GM23248 (cell line): ENCODE results near the gene MRM2. TPM values are rescaled to one million over a fixed set of nuclear protein-coding genes. Genes with fewer than 3 reads are reported as not detected.

ENCODE experiments used
- DNase-seq: peaks from one replicate; pipeline ENCODE4 v3.0.0-alpha.2; 2015
- H2AFZ ChIP-seq: fragments of 200-600 bp; sonication (generic); 2 replicates; pipeline ENCODE4 v1.6.1; 2016; ENCODE audit warnings: antibody characterized with exemption
- H3F3A ChIP-seq: fragments of 200-600 bp; sonication (generic); 2 replicates; pipeline ENCODE4 v1.6.1; 2016; ENCODE audit warnings: mild to moderate bottlenecking, antibody characterized with exemption, mixed run types; ENCODE audit not compliant: insufficient read depth
- H3K27ac ChIP-seq: fragments of 200-600 bp; sonication (generic); 2 replicates; pipeline ENCODE4 v1.5.1; 2016; ENCODE audit warnings: mild to moderate bottlenecking
- H3K27me3 ChIP-seq: fragments of 200-600 bp; sonication (generic); replicated peaks from 2 replicates; pipeline ENCODE4 v1.6.1; 2016; ENCODE audit warnings: mild to moderate bottlenecking; ENCODE audit not compliant: insufficient read depth
- H3K36me3 ChIP-seq: fragments of 200-600 bp; sonication (generic); 2 replicates; pipeline ENCODE4 v1.6.1; 2016; ENCODE audit warnings: low read depth, mild to moderate bottlenecking
- H3K4me1 ChIP-seq: fragments of 200-600 bp; sonication (generic); 2 replicates; pipeline ENCODE4 v1.6.1; 2016; ENCODE audit warnings: mild to moderate bottlenecking; ENCODE audit not compliant: insufficient read depth
- H3K4me2 ChIP-seq: fragments of 200-600 bp; sonication (generic); one replicate; pipeline ENCODE4 v1.6.1; 2016; ENCODE audit warnings: mild to moderate bottlenecking; ENCODE audit not compliant: unreplicated experiment
- H3K4me3 ChIP-seq: fragments of 200-600 bp; sonication (generic); 2 replicates; pipeline ENCODE4 v1.5.1; 2016; ENCODE audit warnings: mild to moderate bottlenecking
- H3K79me2 ChIP-seq: fragments of 200-600 bp; sonication (generic); 2 replicates; pipeline ENCODE4 v1.6.1; 2016; ENCODE audit warnings: mild to moderate bottlenecking; ENCODE audit not compliant: insufficient read depth
- H3K9ac ChIP-seq: fragments of 200-600 bp; sonication (generic); 2 replicates; pipeline ENCODE4 v1.6.1; 2016; ENCODE audit warnings: mild to moderate bottlenecking
- H3K9me2 ChIP-seq: fragments of 200-600 bp; sonication (generic); 2 replicates; pipeline ENCODE4 v1.6.1; 2016; ENCODE audit warnings: mixed run types, mild to moderate bottlenecking, moderate library complexity; ENCODE audit not compliant: insufficient read depth
- H3K9me3 ChIP-seq: fragments of 200-600 bp; sonication (generic); one replicate; pipeline ENCODE4 v1.6.1; 2017; ENCODE audit warnings: low read depth
- H4K20me1 ChIP-seq: fragments of 200-600 bp; sonication (generic); 2 replicates; pipeline ENCODE4 v1.6.0; 2016; ENCODE audit not compliant: insufficient read depth
- EZH2 ChIP-seq: fragments of 200-600 bp; sonication (generic); IDR thresholded peaks from 2 replicates; pipeline ENCODE4 v1.6.1; 2018; ENCODE audit warnings: antibody characterized with exemption, mild to moderate bottlenecking; ENCODE audit not compliant: insufficient read depth, poor library complexity, severe bottlenecking
- EZH2phosphoT487 ChIP-seq: fragments of 200-600 bp; sonication (generic); IDR thresholded peaks from 2 replicates; pipeline ENCODE4 v1.6.1; 2018; ENCODE audit warnings: antibody characterized with exemption, moderate library complexity, mild to moderate bottlenecking, low read depth; ENCODE audit not compliant: insufficient read depth
- WGBS, 2 experiments: methylation state at CpG; one replicate each; pipeline ENCODE4 v1.1.6; 2015 to 2017; ENCODE audit warnings: low lambda C conversion rate in 2 of 2, low coverage in 1 of 2; ENCODE audit errors: missing lambda C conversion rate in 2 of 2; 5-methylcytosine and 5-hydroxymethylcytosine counted together
- in situ Hi-C: fragments of 300-500 bp; cut with MboI; formaldehyde crosslinking; loops from 2 replicates; pipeline ENCODE4 v1.15.0; 2020
- polyA plus RNA-seq: library from polyadenylated mRNA; unstranded; fragments of >200 nt; fragmentation: Nextera tagmentation; extraction: Ambion mirVana; gene quantifications from 2 replicates; pipeline ENCODE4 v1.2.1, GENCODE V29; 2016
- total RNA-seq: library from RNA; depleted of rRNA; stranded (reverse); fragments of >200 nt; shearing (Covaris generic); gene quantifications from 2 replicates; pipeline ENCODE4 v1.2.3, GENCODE V29; 2014

The MRM2 gene
- total and polyA plus RNA-seq, 2 experiments from 2014 or later, result 20.8 to 42.2 TPM

DNA sequence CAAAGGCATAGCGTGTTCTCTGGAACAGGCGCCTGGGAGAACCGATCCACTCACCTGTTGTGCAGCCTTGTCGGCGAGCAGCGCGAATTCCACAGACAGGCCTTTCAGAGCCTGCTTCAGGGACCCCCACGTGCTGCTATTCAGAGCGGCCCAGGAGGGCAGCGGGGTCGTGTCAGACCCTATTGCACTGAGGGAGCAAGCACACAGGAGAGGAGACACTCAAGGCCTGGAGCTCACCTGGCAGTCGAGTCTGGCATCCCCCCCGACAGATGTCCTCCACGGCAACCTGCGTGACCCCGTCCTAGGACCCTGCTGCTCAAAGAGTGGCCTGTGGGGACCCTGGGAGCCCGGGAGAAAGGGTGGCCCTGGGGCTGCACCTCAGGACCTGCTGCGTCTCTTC, 21.2 kb upstream of the MRM2 start:
- Histone ChIP-seq H3K4me3 (no peak overlapping the region), H3K27me3 (no peaks in the 10 kb centered on the region), H2AFZ (no peak overlapping the region), H3K27ac (no peak overlapping the region), H4K20me1 (no peaks in the 10 kb centered on the region), H3K9me2 (no peaks in the 10 kb centered on the region), H3F3A (no peaks in the 10 kb centered on the region), H3K79me2 (no peaks in the 10 kb centered on the region), H3K4me1 (peaks cover 6% of the 10 kb centered on the region), H3K9ac (no peak overlapping the region), H3K9me3 (no peaks in the 10 kb centered on the region), H3K4me2 (no peak overlapping the region), H3K36me3 (no peaks in the 10 kb centered on the region)
- TF ChIP-seq EZH2 (no peak), EZH2phosphoT487 (no peak)
- DNase-seq, result no peak
- WGBS, 2 experiments, result 93 to 95% methylated on average over 15 to 18 of the region's 18 CpGs
- in situ Hi-C loops, result no loop called here

- DNase-seq, result no peak
- Histone ChIP-seq H3F3A (no peaks in the 10 kb centered on the region), H3K9me2 (no peaks in the 10 kb centered on the region), H3K36me3 (no peaks in the 10 kb centered on the region), H3K9ac (no peak overlapping the region), H2AFZ (no peak overlapping the region), H3K4me1 (peaks cover 2% of the 10 kb centered on the region), H4K20me1 (no peaks in the 10 kb centered on the region), H3K4me2 (no peak overlapping the region), H3K79me2 (no peaks in the 10 kb centered on the region), H3K27ac (no peak overlapping the region), H3K4me3 (no peak overlapping the region), H3K9me3 (no peaks in the 10 kb centered on the region), H3K27me3 (no peaks in the 10 kb centered on the region)
- in situ Hi-C loops, result no loop called here
- whole genome bisulfite sequencing, 2 experiments, result 86 to 90% methylated on average over 14 of the region's 14 CpGs
- TF ChIP-seq EZH2phosphoT487 (no peak), EZH2 (no peak)
Measured at GRCh38 chr7:2261611-2262010, 19.6 kb upstream of the MRM2 start.

- Histone ChIP-seq H3K4me2 (no peak overlapping the region), H2AFZ (no peak overlapping the region), H3K27ac (no peak overlapping the region), H3K9me2 (no peaks in the 10 kb centered on the region), H3F3A (no peaks in the 10 kb centered on the region), H3K27me3 (no peaks in the 10 kb centered on the region), H3K79me2 (no peaks in the 10 kb centered on the region), H4K20me1 (no peaks in the 10 kb centered on the region), H3K4me3 (no peak overlapping the region), H3K9me3 (no peaks in the 10 kb centered on the region), H3K36me3 (no peaks in the 10 kb centered on the region), H3K9ac (no peak overlapping the region), H3K4me1 (no peaks in the 10 kb centered on the region)
- DNase-seq, result no peak
- 95 to 98% methylated on average over 5 of the region's 5 CpGs for WGBS, 2 experiments
- in situ Hi-C loops, result no loop called here
- TF ChIP-seq EZH2phosphoT487 (no peak), EZH2 (no peak)
Measured at GRCh38 chr7:2260820-2261219, 18.8 kb upstream of the MRM2 start.

DNA sequence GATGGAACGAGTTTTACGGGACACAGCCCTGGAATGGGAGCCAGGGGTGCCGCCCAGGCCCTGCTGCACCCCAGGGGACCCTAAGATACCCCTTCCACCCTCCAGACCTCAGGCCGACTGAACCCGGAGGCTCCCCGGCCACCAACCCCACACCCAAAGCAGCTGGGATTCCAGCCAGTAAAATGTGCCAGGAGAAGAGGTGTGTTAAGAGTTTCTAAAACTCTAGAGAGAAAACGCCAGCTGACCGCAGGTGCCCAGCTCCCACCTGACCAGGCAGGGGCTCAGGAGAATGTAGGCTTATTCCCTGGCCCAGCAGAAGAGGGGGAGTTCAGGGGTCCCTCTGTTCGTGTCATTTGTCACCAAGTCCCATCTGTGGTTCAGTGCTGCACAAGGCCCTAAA, 17.5 kb upstream of the MRM2 start:
- DNase-seq, result no peak
- Histone ChIP-seq H3K4me1 (no peaks in the 10 kb centered on the region), H3K4me2 (no peak overlapping the region), H3K4me3 (no peak overlapping the region), H3K79me2 (no peaks in the 10 kb centered on the region), H3K9me2 (no peaks in the 10 kb centered on the region), H3F3A (no peaks in the 10 kb centered on the region), H3K27me3 (no peaks in the 10 kb centered on the region), H3K27ac (no peak overlapping the region), H3K9me3 (no peaks in the 10 kb centered on the region), H3K36me3 (no peaks in the 10 kb centered on the region), H3K9ac (no peak overlapping the region), H2AFZ (no peak overlapping the region), H4K20me1 (no peaks in the 10 kb centered on the region)
- in situ Hi-C loops, result no loop called here
- no peak for TF ChIP-seq EZH2phosphoT487
- no peak for TF ChIP-seq EZH2
- 81 to 87% methylated on average over 9 of the region's 9 CpGs for WGBS, 2 experiments

DNA sequence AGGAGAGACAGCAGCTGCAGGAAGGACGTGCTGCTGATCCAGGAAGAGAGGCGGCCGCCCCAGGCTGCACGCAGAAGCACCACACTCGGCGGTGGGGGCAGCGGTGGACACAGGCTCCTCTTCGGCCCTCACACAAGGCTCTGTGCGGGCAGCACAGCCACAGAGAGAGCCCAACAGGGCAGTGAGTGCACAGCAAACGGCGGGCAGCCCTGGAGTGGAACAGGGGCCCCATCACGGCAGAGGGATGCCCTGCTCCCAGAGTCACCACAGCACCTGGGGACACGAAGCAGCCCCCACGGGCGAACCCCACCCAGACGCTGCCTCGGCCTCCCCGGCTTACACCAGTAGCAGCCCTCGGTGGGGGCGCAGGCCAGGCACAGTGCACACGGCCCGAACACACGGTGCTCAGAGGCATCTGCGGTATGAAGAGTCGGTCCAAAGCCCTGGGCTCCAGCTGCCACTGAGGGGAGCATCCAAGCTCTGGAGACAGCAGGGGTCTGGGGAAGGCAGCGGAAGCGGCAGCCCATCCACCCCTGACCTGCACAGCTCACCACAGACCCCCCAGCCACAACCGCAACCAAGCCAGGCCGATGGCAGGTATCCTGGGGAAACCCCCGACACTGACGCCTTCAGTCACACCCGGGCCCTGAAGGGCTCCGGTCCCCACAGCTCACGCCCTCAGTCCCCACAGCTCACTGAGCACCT, 16.8 kb upstream of the MRM2 start:
- Histone ChIP-seq H3K36me3 (no peaks in the 10 kb centered on the region), H4K20me1 (no peaks in the 10 kb centered on the region), H3K4me3 (no peak overlapping the region), H2AFZ (no peak overlapping the region), H3K27me3 (no peaks in the 10 kb centered on the region), H3F3A (no peaks in the 10 kb centered on the region), H3K79me2 (no peaks in the 10 kb centered on the region), H3K9me3 (no peaks in the 10 kb centered on the region), H3K9ac (no peak overlapping the region), H3K4me2 (no peak overlapping the region), H3K9me2 (no peaks in the 10 kb centered on the region), H3K4me1 (no peaks in the 10 kb centered on the region), H3K27ac (no peak overlapping the region)
- 94% methylated on average over 31 to 34 of the region's 34 CpGs for WGBS, 2 experiments
- in situ Hi-C loops, result no loop called here
- DNase-seq, result no peak
- no peak for TF ChIP-seq EZH2phosphoT487
- no peak for TF ChIP-seq EZH2
